Mucosa of descending colon (tissue), 3 donors: ENCODE data around the gene CYP27B1. TPM values are rescaled to one million over a fixed set of nuclear protein-coding genes. Genes with fewer than 3 reads are reported as not detected.

Experiments used
- ATAC-seq: fragments of 200-7000 bp; cut with Tn5 transposase; one replicate; pipeline ENCODE4 v1.9.1; 2020; ENCODE audit warnings: mild to moderate bottlenecking, moderate library complexity
- DNase-seq, 3 donors: peaks; one replicate each; pipeline ENCODE4 v3.0.0-alpha.2; 2020
- H3K36me3 ChIP-seq: fragments of 200-600 bp; one replicate; pipeline ENCODE4 v1.8.0; 2021; ENCODE audit warnings: low read depth, mild to moderate bottlenecking
- H3K4me1 ChIP-seq: fragments of 200-600 bp; one replicate; pipeline ENCODE4 v1.8.0; 2021; ENCODE audit warnings: low read depth, mild to moderate bottlenecking
- H3K4me3 ChIP-seq: fragments of 200-600 bp; one replicate; pipeline ENCODE4 v1.8.0; 2021; ENCODE audit warnings: mild to moderate bottlenecking
- H3K9me3 ChIP-seq: fragments of 200-600 bp; one replicate; pipeline ENCODE4 v1.8.0; 2021; ENCODE audit warnings: mild to moderate bottlenecking
- intact Hi-C, 2 donors: fragments of 100-400 bp; cut with DNase I in 1 of 2; cut with micrococcal nuclease in 1 of 2; formaldehyde crosslinking; loops; one replicate each; pipeline versions ENCODE4 v1.11.0 to v1.11.1; 2022; cut with DNase I, micrococcal nuclease
- total RNA-seq, 3 donors: library from RNA; stranded (reverse); fragmentation: NEBNext Ultra II Directional in 2 of 3; extraction: Animal tissue kit (Norgen Biotek cat#: 25700) in 2 of 3; gene quantifications; one replicate each; pipeline versions ENCODE4 v1.2.1 to v1.2.4, GENCODE V29; 2021 to 2023
- TF ChIP-seq, protein P1 (sequence below): fragments of 200-600 bp; IDR thresholded peaks from one replicate; pipeline ENCODE4 v1.8.0; 2022; ENCODE audit warnings: antibody characterized with exemption, mild to moderate bottlenecking
- donor health status: DM: no; HTN: no; CAD: no; lungs with moderate emphysema.
- donor health status: DM: no; HTN: no; CAD: no.
- donor health status: DM: no; HTN: yes; CAD: no.

Gene CYP27B1
- total RNA-seq, 3 donors from 2014 or later: 1.2 to 2.1 (median 1.4) TPM

DNA sequence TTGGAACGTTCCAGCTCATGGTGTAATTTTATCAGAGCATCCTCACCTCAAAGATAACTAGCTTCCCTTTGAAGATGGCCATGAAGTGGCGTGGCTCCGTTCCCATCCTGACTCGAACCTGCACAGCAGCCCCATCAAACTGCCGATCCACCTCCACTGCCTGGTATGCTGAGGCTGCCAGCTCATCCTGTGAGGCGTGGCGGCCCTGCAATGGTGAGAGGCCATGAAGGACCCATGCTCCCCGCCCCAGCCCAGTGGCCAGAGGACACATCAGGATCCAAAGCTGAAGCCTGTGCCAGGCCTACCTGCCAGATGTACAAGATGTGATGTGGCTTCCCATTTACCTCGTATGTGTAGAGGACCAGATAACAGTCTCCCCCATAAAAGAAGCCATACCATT is 40.4 kb upstream of the CYP27B1 start:
- Histone ChIP-seq H3K4me1 (no peaks in the 10 kb centered on the region), H3K4me3 (no peak overlapping the region), H3K9me3 (no peaks in the 10 kb centered on the region), H3K36me3 (no peaks in the 10 kb centered on the region)
- no peak for DNase-seq
- ATAC-seq: no peak
- intact Hi-C loops: loop anchor here in 1 of 2 donors (10.0 kb wide), 1 partner anchor 98 kb away; no protein-coding TSS in a partner anchor
- TF ChIP-seq, protein P1, sequence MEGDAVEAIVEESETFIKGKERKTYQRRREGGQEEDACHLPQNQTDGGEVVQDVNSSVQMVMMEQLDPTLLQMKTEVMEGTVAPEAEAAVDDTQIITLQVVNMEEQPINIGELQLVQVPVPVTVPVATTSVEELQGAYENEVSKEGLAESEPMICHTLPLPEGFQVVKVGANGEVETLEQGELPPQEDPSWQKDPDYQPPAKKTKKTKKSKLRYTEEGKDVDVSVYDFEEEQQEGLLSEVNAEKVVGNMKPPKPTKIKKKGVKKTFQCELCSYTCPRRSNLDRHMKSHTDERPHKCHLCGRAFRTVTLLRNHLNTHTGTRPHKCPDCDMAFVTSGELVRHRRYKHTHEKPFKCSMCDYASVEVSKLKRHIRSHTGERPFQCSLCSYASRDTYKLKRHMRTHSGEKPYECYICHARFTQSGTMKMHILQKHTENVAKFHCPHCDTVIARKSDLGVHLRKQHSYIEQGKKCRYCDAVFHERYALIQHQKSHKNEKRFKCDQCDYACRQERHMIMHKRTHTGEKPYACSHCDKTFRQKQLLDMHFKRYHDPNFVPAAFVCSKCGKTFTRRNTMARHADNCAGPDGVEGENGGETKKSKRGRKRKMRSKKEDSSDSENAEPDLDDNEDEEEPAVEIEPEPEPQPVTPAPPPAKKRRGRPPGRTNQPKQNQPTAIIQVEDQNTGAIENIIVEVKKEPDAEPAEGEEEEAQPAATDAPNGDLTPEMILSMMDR: no peak

GRCh38 chr12:57806677-57807076 is 39.8 kb upstream of the CYP27B1 start:
- no peaks in the 10 kb centered on the region for H3K4me1 ChIP-seq
- intact Hi-C loops: loop anchor here in 1 of 2 donors (10.0 kb wide), 1 partner anchor 98 kb away; no protein-coding TSS in a partner anchor
- DNase-seq (no peak), ATAC-seq (no peak)
- no peaks in the 10 kb centered on the region for H3K9me3 ChIP-seq
- no peak overlapping the region for H3K4me3 ChIP-seq
- TF ChIP-seq, protein P1: no peak
- H3K36me3 ChIP-seq: no peaks in the 10 kb centered on the region

DNA sequence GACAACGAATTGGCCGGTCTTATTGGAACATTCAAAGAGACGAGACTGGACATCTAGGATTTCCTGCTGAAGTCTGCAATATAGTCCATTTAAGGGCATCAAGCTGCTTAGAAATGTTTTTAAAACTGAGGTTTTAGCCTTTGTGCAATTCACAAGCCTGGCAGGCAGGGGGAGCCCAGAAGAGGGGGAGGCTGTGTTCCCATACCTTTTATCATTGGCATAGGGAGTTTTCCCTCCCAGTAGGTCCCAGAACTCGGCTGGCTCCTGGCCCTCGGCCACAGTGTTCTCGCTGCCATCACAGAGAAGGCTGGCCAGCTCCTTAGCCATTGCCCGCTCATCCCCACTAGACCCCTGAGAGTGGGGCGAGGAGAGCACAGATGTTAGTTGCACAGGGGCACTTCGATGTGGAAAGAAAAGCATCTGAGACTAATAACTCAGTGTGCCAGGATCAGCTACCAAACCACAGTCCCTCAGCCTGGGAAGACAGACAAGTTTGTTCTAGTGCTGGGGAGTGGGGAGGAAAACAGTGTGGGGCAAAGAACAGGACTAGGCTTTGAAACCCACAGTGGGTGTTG is 36.5 kb upstream of the CYP27B1 start:
- Histone ChIP-seq H3K9me3 (no peaks in the 10 kb centered on the region), H3K36me3 (no peaks in the 10 kb centered on the region), H3K4me1 (no peaks in the 10 kb centered on the region), H3K4me3 (no peak overlapping the region)
- DNase-seq (peak in 2 of 3 donors; percentile 42 to 65), ATAC-seq (peak; percentile 83)
- intact Hi-C loops: loop anchor here in 1 of 2 donors (10.0 kb wide), 1 partner anchor 101 kb away; no protein-coding TSS in a partner anchor
- TF ChIP-seq, protein P1: peak; percentile 59

DNA sequence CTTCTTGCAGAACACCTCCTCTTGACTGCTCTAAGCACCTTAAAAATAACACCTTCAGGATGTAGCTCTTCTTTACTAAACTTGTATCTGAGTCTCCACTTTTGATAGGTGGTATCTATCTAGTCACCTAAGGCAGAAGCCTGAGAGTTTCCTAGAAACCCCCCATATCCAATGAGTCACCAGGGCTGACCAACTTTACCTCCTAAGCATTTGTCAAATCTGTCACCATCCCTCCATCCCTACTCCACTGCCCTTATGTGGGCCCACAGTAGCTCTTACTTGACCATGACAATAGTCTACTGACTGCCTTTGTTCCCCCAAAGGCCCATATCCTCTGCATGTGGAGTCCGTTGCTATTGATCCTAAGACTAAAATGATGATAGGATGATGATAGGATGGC is 35.7 kb upstream of the CYP27B1 start:
- no peak for ATAC-seq
- no peaks in the 10 kb centered on the region for H3K36me3 ChIP-seq
- intact Hi-C loops: loop anchor here in 1 of 2 donors (10.0 kb wide), 1 partner anchor 102 kb away; no protein-coding TSS in a partner anchor
- TF ChIP-seq, protein P1: no peak
- no peaks in the 10 kb centered on the region for H3K4me1 ChIP-seq
- DNase-seq: no peak
- no peak overlapping the region for H3K4me3 ChIP-seq
- H3K9me3 ChIP-seq: no peaks in the 10 kb centered on the region

DNA sequence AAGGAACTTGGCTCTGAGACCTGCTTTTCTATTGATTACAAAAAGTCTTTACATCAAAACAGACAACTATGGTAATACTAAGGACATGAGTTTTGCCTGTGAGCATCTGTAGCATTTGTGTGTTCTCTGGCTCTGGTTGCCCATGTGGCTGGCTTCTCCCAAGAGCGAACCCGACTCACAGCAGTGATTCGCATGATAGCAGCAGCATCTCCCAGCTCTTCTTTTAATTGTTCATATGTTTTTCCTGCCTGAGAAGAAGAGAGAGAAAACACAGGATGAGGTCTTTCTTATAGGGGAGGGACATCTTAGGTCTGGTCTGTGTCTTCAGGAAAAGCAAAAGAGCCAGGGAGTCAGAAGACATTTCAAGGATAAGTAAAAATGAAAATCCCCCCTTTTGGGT is 34.1 kb upstream of the CYP27B1 start:
- intact Hi-C loops: loop anchor here in 1 of 2 donors (10.0 kb wide), 1 partner anchor 104 kb away; no protein-coding TSS in a partner anchor
- no peaks in the 10 kb centered on the region for H3K36me3 ChIP-seq

More for the DNA sequence above, 34.1 kb upstream of the CYP27B1 start:
- TF ChIP-seq, protein P1: no peak
- DNase-seq (no peak), ATAC-seq (no peak)
- no peaks in the 10 kb centered on the region for H3K4me1 ChIP-seq
- no peaks in the 10 kb centered on the region for H3K9me3 ChIP-seq
- no peak overlapping the region for H3K4me3 ChIP-seq
